Kidney (tissue), 14 donors: ENCODE results near the gene MYBPC2. TPM values are rescaled to one million over a fixed set of nuclear protein-coding genes. Genes with fewer than 3 reads are reported as not detected.

Experiments
- DNase-seq, 5 donors: peaks; one replicate each; pipeline ENCODE4 v3.0.0-alpha.2; 2013 to 2020
- FAIRE-seq: peaks from 2 replicates; lab custom pipeline; 2012; peaks lifted over from hg19 to GRCh38; lab: Jason Lieb, UNC
- H3K27ac ChIP-seq, 2 donors: one replicate each; pipeline ENCODE4 v1.7.0; 2013; ENCODE audit warnings: low read depth in 2 of 2, low read length in 2 of 2, inconsistent platforms in 1 of 2
- H3K27me3 ChIP-seq: one replicate; pipeline ENCODE4 v1.7.1; 2013; ENCODE audit warnings: low read length, inconsistent platforms; ENCODE audit not compliant: control insufficient read depth, insufficient read depth
- H3K36me3 ChIP-seq, 3 donors: one replicate each; pipeline versions ENCODE4 v1.7.0 to v1.7.1; 2013; ENCODE audit warnings: low read length in 3 of 3, control low read depth in 1 of 3, inconsistent platforms in 1 of 3; ENCODE audit not compliant: insufficient read depth in 3 of 3, control insufficient read depth in 2 of 3
- H3K4me1 ChIP-seq, 3 donors: one replicate each; pipeline versions ENCODE4 v1.7.0 to v1.7.1; 2013; ENCODE audit warnings: low read length in 3 of 3, inconsistent platforms in 1 of 3, low read depth in 1 of 3; ENCODE audit not compliant: control insufficient read depth in 2 of 3, insufficient read depth in 2 of 3
- H3K4me3 ChIP-seq, 3 donors: one replicate each; pipeline versions ENCODE4 v1.7.0 to v1.8.1; 2013; ENCODE audit warnings: low read length in 3 of 3, control low read depth in 1 of 3, inconsistent platforms in 1 of 3
- H3K9ac ChIP-seq, 3 donors: one replicate each; pipeline versions ENCODE4 v1.7.0 to v1.7.1; 2013; ENCODE audit warnings: low read length in 3 of 3, control low read depth in 1 of 3, inconsistent platforms in 1 of 3
- H3K9me3 ChIP-seq, 3 donors: one replicate each; pipeline versions ENCODE4 v1.7.0 to v1.7.1; 2013; ENCODE audit warnings: low read length in 3 of 3, control low read depth in 1 of 3, inconsistent platforms in 1 of 3; ENCODE audit not compliant: control insufficient read depth in 2 of 3, insufficient read depth in 1 of 3
- intact Hi-C: fragments of 100-400 bp; cut with DNase I; formaldehyde crosslinking; loops from one replicate; pipeline ENCODE4 v1.11.1; 2022
- polyA plus RNA-seq: library from polyadenylated mRNA; stranded (reverse); fragments of 350-450 nt; fragmentation: Illumina TruSeq; extraction: RNeasy Lipid Tissue Mini Kit (QIAGEN cat#74804); gene quantifications from one replicate; pipeline ENCODE4 v1.2.3, GENCODE V29; 2014; ENCODE audit warnings: low read depth, low replicate concordance; ENCODE audit not compliant: insufficient read depth
- total RNA-seq: library from RNA; stranded (reverse); fragmentation: NEBNext Ultra II Directional; extraction: Animal tissue kit (Norgen Biotek cat#: 25700); gene quantifications from one replicate; pipeline ENCODE4 v1.2.1, GENCODE V29; 2021
- TF ChIP-seq, protein P1 (sequence below): IDR thresholded peaks from 3 replicates; pipeline ENCODE4 v1.5.1; 2012; ENCODE audit warnings: mild to moderate bottlenecking, moderate library complexity, borderline replicate concordance; ENCODE audit not compliant: insufficient read depth; ENCODE audit errors: extremely low read depth
- donor health status: control.
- donor health status: control.
- donor health status: control.
- donor health status: control.
- donor health status: control.
- donor health status: DM: yes; HTN: yes; CAD: no.
- donor health status: Normal renal cell carcinoma (clear cell type).

The MYBPC2 gene
- total and polyA plus RNA-seq, 2 donors from 2014 or later = 0.98 TPM; not detected in 1

GRCh38 chr19:50449236-50449899, 16.7 kb downstream of the MYBPC2 start:
- intact Hi-C loops = no loop called here
- TF ChIP-seq, protein P1, sequence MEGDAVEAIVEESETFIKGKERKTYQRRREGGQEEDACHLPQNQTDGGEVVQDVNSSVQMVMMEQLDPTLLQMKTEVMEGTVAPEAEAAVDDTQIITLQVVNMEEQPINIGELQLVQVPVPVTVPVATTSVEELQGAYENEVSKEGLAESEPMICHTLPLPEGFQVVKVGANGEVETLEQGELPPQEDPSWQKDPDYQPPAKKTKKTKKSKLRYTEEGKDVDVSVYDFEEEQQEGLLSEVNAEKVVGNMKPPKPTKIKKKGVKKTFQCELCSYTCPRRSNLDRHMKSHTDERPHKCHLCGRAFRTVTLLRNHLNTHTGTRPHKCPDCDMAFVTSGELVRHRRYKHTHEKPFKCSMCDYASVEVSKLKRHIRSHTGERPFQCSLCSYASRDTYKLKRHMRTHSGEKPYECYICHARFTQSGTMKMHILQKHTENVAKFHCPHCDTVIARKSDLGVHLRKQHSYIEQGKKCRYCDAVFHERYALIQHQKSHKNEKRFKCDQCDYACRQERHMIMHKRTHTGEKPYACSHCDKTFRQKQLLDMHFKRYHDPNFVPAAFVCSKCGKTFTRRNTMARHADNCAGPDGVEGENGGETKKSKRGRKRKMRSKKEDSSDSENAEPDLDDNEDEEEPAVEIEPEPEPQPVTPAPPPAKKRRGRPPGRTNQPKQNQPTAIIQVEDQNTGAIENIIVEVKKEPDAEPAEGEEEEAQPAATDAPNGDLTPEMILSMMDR = no peak
- Histone ChIP-seq H3K36me3 (no peaks in the 10 kb centered on the region), H3K4me3 (no peak overlapping the region), H3K4me1 (no peaks in the 10 kb centered on the region), H3K9me3 (no peaks in the 10 kb centered on the region), H3K27ac (no peak overlapping the region), H3K9ac (no peak overlapping the region), H3K27me3 (no peaks in the 10 kb centered on the region)
- no peak for DNase-seq
- no peak for FAIRE-seq

- Histone ChIP-seq H3K27me3 (no peaks in the 10 kb centered on the region), H3K4me1 (no peaks in the 10 kb centered on the region), H3K36me3 (no peaks in the 10 kb centered on the region), H3K27ac (no peak overlapping the region), H3K9ac (no peak overlapping the region), H3K9me3 (no peaks in the 10 kb centered on the region), H3K4me3 (no peak overlapping the region)
- intact Hi-C loops = no loop called here
- FAIRE-seq (no peak), DNase-seq (no peak)
- TF ChIP-seq, protein P1 = no peak
Measured at GRCh38 chr19:50450369-50451222, 17.9 kb downstream of the MYBPC2 start.

GRCh38 chr19:50451223-50451534, 18.5 kb downstream of the MYBPC2 start:
- H3K4me3 ChIP-seq = no peak overlapping the region
- no peak for DNase-seq
- intact Hi-C loops = no loop called here
- no peak overlapping the region for H3K9ac ChIP-seq
- H3K27me3 ChIP-seq = no peaks in the 10 kb centered on the region
- no peaks in the 10 kb centered on the region for H3K36me3 ChIP-seq
- FAIRE-seq = no peak
- H3K27ac ChIP-seq = no peak overlapping the region
- no peaks in the 10 kb centered on the region for H3K9me3 ChIP-seq
- TF ChIP-seq, protein P1 = no peak
- H3K4me1 ChIP-seq = no peaks in the 10 kb centered on the region
